Epithelial cell of prostate (primary cell): ENCODE measurements around the gene UBE2G1.

Source experiments
- DNase-seq: peaks from one replicate; pipeline ENCODE4 v3.0.0-alpha.2; 2011; ENCODE audit warnings: low read depth, low spot score
- H3K27ac ChIP-seq: fragments of 450-650 bp; 2 replicates; pipeline ENCODE4 v1.5.1; 2017; ENCODE audit warnings: mild to moderate bottlenecking

Gene UBE2G1, protein sequence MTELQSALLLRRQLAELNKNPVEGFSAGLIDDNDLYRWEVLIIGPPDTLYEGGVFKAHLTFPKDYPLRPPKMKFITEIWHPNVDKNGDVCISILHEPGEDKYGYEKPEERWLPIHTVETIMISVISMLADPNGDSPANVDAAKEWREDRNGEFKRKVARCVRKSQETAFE

DNA sequence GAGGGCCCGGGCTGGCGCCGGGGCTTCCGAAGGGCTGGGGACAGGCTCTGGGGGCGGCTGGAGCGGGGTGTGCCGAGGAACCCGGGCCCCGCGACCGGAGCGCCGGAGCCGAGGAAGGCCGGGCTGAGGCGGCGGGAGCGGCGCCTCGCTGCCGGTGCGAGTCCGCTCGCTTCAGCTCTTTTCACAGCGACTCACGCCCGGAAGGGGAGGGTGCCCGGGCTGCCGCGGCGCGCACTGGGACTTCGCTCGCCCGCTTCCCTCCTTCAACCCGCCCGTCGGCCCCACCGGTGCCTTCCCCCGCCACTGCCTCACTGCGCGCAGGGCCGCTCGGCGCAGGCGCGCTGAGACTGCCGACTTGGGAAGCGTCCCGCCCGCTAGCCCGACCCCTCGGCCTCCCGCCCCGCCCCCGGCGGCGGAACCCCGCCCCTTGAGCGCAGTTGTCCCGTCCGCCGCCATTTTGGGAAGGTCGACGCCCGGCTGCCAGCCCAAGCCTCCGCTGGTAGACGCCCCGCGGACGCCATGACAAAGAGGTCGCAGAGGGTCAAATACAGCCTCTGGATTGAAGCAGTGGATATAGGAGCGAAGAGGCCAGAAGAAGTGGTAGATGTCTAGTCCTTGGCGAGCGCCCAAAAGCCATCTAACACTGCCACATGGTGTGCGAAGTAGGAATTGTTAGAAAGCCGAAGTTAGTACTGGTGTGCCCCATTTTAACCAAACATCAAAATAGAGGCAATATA lies at the start of gene UBE2G1:
Gene UBE2G1 (minus strand): TSS at position 349 of the 737 bp plus-strand sequence. CDS start 359 bp downstream, outside the sequence.
- DNase-seq = peak; percentile 69
- H3K27ac ChIP-seq = peak within 1 kb of the TSS; percentile 92

GRCh38 chr17:4412933-4413831 lies 46.7 kb upstream of the UBE2G1 start:
- DNase-seq = no peak
- H3K27ac ChIP-seq = no peak overlapping the region

DNA sequence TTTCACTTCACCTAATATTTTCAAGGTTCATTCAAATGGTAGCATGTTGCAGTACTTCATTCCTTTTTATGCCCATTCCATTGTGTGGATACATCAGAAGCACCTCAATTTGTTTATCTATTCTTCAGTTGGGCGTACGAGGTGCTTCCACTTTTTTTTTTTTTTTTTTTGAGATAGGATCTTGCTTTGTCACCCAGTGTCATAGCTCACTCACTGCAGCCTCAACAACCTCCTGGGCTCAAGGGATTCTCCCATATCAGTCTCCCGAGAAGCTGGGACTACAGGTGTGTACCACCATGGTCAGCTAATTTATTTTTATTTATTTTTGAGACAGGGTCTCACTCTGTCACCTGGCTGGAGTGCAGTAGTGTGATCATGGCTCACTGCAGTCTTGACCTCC lies 44.7 kb upstream of the UBE2G1 start:
- no peak for DNase-seq
- H3K27ac ChIP-seq = no peak overlapping the region

DNA sequence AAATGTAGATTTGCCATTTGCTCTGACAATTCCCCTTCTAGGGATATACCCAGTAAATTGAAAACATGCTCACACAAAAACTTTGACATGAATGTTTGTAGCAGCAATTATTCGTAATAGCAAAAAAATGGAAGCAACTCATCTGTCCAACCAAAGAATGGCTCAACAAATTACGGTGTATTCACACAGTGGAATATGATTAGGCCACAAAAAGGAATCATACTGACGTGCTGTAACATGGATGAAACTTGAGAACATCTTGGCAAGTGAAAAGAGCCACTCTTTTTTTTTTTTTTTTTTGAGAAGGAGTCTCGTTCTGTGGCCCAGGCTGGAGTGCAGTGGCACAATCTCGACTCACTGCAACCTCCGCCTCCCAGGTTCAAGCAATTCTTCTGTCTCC lies 43.2 kb upstream of the UBE2G1 start:
- DNase-seq = peak; percentile 27
- H3K27ac ChIP-seq = no peak overlapping the region

- peak; percentile 33 for DNase-seq
- peak overlapping the region; percentile 39 for H3K27ac ChIP-seq
Measured at GRCh38 chr17:4407851-4408250, 41.4 kb upstream of the UBE2G1 start.

- DNase-seq = no peak
Measured at GRCh38 chr17:4407216-4407615, 40.7 kb upstream of the UBE2G1 start.

GRCh38 chr17:4406386-4406785 lies 39.9 kb upstream of the UBE2G1 start:
- DNase-seq = no peak
- no peak overlapping the region for H3K27ac ChIP-seq

More at GRCh38 chr17:4407216-4407615, 40.7 kb upstream of the UBE2G1 start:
- H3K27ac ChIP-seq = no peak overlapping the region

GRCh38 chr17:4405699-4406098 lies 39.2 kb upstream of the UBE2G1 start:
- no peak overlapping the region for H3K27ac ChIP-seq
- DNase-seq = no peak

DNA sequence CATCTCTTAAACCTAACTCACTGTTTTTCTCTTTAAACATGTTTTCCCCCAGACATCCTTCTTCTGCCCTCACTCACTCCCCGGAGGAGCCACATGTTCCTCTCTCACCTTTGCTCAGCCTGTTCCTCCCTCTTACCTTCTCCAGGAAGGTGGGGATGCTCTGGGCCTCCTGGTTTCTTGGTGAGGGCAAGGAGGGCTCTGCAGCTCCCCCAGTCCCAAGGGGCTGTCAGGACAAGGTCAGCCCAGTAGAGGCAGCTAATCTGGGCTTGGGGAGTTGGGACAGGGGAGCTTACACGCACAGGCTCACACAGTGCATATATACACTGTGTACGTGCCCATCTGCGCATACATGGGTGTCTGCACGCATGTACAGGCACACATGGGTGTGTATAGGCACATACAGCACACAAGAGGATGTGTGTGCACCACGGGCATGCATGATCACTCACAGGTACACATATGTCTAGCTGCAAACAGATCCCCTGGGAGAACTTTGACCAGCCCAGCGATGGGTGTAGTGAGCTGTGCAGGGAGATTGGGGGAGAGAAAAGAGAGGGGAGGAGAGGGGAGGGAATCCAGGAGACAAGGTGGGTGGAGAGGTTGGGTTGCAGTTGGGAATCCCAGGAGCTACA lies 38.7 kb upstream of the UBE2G1 start:
- no peak for DNase-seq
- no peak overlapping the region for H3K27ac ChIP-seq

- H3K27ac ChIP-seq = no peak overlapping the region
- DNase-seq = no peak
Measured at GRCh38 chr17:4397840-4398239, 31.4 kb upstream of the UBE2G1 start.

GRCh38 chr17:4395111-4395478 lies 28.6 kb upstream of the UBE2G1 start:
- DNase-seq = no peak
- H3K27ac ChIP-seq = peak overlapping the region; percentile 98

DNA sequence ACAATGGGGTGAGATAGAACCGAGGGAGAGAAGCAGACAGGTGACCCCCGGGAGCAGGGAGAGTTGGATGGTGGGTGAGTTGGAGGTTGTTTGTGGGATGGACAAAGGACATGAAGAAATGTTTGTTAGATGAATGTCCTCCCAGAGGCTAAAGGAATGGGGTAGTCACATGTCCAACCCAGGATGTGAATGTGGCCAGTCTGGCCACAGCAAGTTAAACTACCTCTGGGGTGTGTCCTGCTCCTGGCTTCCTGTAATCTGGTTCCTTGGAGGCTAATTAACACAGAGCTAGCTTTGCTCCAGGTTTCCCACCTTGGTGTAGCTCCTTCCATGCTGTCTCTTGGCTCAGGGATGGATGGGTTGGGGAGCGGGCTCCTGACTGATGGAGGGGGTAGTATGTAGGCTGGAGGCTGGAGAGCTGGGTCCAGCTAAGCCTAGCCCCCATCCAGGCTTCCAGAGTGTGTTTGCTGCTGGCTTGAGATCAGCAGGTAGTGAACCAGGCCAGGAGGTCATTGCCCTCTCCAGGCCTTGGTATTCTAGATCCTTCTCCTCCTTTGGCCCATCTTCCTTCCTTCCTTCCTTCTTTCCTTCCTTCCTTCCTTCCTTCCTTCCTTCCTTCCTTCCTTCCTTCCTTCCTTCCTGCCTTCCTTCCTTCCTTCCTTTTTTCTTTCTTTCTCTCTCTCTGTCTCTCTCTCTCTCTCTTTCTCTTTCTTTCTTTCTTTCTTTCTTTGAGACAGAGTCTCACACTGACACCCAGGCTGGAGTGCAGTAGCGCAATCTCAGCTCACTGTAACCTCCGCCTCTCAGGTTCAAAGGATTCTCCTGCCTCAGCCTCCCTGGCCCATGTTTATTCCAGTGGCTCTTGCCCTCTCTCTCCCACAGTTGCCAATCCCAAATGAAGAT lies 28.0 kb upstream of the UBE2G1 start:
- peak; percentile 59 for DNase-seq
- peak overlapping the region; percentile 98 for H3K27ac ChIP-seq

- H3K27ac ChIP-seq = peak overlapping the region; percentile 98
- DNase-seq = peak; percentile 72
Measured at GRCh38 chr17:4393806-4394205, 27.3 kb upstream of the UBE2G1 start.

DNA sequence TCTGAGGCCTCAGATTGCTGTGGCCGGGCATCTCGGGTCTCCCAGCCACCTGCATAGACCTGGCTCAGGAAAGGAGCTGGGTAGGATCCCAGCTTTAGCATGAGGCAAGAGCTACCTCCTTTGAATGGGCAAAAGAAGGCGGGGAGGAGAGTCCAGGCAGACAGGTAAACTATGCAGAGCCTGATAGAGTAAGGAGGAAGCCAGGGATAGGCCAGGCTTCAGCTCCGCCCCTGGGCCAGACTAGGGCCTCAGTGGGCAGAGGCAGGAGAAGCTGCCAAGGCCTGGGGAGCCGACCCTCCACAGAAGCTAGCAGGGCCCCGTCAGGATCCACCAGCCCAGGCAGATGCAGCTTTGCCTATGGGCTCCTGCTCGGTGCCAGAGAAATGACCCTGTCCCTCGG lies 22.6 kb upstream of the UBE2G1 start:
- H3K27ac ChIP-seq = peak overlapping the region; percentile 24

DNA sequence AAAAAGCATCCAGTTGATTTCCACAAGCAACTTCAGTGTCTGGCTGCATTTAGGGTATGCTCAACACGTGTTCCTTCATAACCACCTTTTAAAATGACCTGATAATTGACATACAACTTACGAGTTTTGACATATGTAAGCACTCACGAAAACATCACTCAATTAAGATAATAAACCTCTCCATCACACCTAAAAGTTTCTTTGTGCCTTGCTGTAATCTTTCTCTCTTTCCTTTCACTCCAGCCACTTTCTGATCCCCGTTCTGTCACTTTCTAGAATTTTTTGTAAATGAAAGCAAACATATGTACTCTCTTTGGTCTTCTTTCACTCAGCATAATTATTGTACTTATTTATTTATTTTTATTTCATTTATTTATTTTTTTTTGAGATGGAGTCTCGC lies 20.7 kb upstream of the UBE2G1 start:
- no peak for DNase-seq
- no peak overlapping the region for H3K27ac ChIP-seq

More for the DNA sequence above, 22.6 kb upstream of the UBE2G1 start:
- DNase-seq = no peak

GRCh38 chr17:4386406-4386805 lies 19.9 kb upstream of the UBE2G1 start:
- no peak for DNase-seq
- no peak overlapping the region for H3K27ac ChIP-seq

DNA sequence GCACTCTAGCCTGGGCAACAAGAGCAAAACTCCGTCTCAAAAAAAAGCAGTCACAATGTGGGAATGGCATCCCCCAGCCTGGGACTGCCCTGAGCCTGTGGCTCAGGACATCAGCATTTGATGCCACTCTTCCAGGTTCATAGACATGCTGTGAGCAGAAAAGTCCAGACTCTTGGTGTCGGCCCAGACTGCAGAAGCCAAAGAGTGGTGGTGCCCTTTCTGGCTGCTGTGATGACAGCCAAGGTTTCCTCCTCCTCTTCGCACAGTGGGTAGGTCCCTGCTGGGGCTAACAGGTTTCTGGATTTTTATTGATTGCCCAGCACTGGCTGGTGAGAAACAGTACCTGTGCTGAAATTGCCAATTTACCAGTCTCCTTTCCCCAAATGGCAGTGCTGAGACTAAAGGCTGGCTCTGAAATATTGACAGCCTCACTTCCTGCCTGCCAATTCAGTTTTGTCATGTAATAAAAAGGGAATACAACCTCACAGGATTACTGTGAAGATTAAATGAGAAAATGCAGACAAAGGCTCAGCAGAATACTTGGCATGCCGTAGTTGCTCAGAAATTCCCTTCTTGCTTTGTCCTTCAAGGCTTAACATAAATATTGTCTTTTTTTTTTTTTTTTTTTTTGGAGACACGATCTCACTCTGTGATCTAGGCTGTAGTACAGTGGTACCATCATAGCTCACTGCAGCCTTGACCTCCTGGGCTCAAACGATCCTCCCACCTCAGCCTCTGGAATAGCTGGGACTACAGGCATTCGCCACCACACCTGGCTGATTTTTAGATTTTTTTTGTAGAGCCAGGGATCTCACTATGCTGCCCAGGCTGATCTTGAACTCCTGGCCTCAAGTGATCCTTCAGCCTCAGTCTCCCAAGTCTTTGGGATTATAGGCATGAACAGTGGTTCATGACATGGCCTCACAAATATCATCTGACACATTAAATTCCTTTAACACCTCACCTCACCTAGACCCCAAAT lies 15.5 kb upstream of the UBE2G1 start:
- no peak overlapping the region for H3K27ac ChIP-seq

GRCh38 chr17:4378626-4379025 lies 12.2 kb upstream of the UBE2G1 start:
- no peak overlapping the region for H3K27ac ChIP-seq
- no peak for DNase-seq

More for the DNA sequence above, 15.5 kb upstream of the UBE2G1 start:
- DNase-seq = no peak
